RWPE1 (cell line): ENCODE results near the gene ALDH8A1.
A peak's percentile ranks its signal among the peaks of the same experiment; 100 is the strongest.

Experiments
- CTCF ChIA-PET: fragments of 350-600 bp; sonication (Branson Sonifier 250); formaldehyde crosslinking; extraction: SDS; loops from one replicate; lab custom pipeline; 2021; lab: Yijun Ruan, JAX
- POLR2A ChIA-PET: fragments of 400-600 bp; formaldehyde crosslinking; extraction: SDS; loops from one replicate; lab custom pipeline; 2020; ENCODE audit warnings: antibody characterized with exemption; ENCODE audit not compliant: low non-redundant PET; lab: Yijun Ruan, JAX
- DNase-seq: peaks from one replicate; pipeline ENCODE4 v3.0.0; 2012; ENCODE audit warnings: low spot score
- H3K27ac ChIP-seq: fragments of 450-650 bp; 2 replicates; pipeline ENCODE4 v1.5.1; 2017
- CTCF ChIP-seq: fragments of 450-650 bp; conservative IDR thresholded peaks from 2 replicates; pipeline ENCODE4 v1.5.1; 2017; ENCODE audit warnings: low read depth, mild to moderate bottlenecking

ALDH8A1 gene

GRCh38 chr6:134875367-134875766, 74.5 kb downstream of the ALDH8A1 start:
- no peak for DNase-seq
- TF ChIP-seq CTCF, result no peak
- ChIA-PET POLR2A (no interaction called here), CTCF (no interaction called here)
- H3K27ac ChIP-seq, result peak overlapping the region; percentile 11; the same call in 1 of the 2 replicates

GRCh38 chr6:134873500-134874388, 76.2 kb downstream of the ALDH8A1 start:
- no peak for TF ChIP-seq CTCF
- ChIA-PET CTCF (interaction anchor here (0.5 to 1.6 kb wide), 4 partner anchors 9 to 712 kb away, joined by 3 to 4 read pairs (median 4); no protein-coding TSS in a partner anchor), POLR2A (no interaction called here)
- H3K27ac ChIP-seq, result no peak overlapping the region
- DNase-seq, result no peak

- TF ChIP-seq CTCF, result no peak
- peak overlapping the region; percentile 63 for H3K27ac ChIP-seq
- ChIA-PET POLR2A (interaction anchor here (0.6 kb wide), 1 partner anchor 44 kb away, joined by 9 read pairs; no protein-coding TSS in a partner anchor), CTCF (interaction anchor here (0.7 kb wide), 1 partner anchor 265 kb away, joined by 3 read pairs; no protein-coding TSS in a partner anchor)
- no peak for DNase-seq
These were observed 79.0 kb downstream of the ALDH8A1 start for GRCh38 chr6:134870677-134871498.

GRCh38 chr6:134868812-134869211, 81.1 kb downstream of the ALDH8A1 start:
- DNase-seq, result no peak
- POLR2A ChIA-PET, result no interaction called here
- CTCF ChIA-PET, result no interaction called here
- no peak overlapping the region for H3K27ac ChIP-seq
- no peak for TF ChIP-seq CTCF
